H1 (cell line): ENCODE results near the gene PRSS38. TPM values are rescaled to one million over a fixed set of nuclear protein-coding genes. Genes with fewer than 3 reads are reported as not detected.

Experiments used
- CBX5 ChIP-seq: fragments of 300-800, 300-1000 bp; sonication (generic); IDR thresholded peaks from 2 replicates; pipeline ENCODE4 v1.7.1; 2016; ENCODE audit warnings: antibody characterized with exemption, low read length, low read depth
- CHD1 ChIP-seq: IDR thresholded peaks from 2 replicates; pipeline ENCODE4 v1.6.1; 2012; ENCODE audit warnings: low read depth, low read length, improper control_type of control experiment
- CREB1 ChIP-seq: IDR thresholded peaks from 2 replicates; pipeline ENCODE4 v1.6.1; 2012; ENCODE audit warnings: inconsistent platforms
- EZH2 ChIP-seq: fragments of 200-600 bp; sonication (generic); IDR thresholded peaks from 2 replicates; pipeline ENCODE4 v1.7.1; 2012; ENCODE audit warnings: low read depth, mild to moderate bottlenecking, moderate library complexity, low read length, inconsistent platforms; ENCODE audit not compliant: severe bottlenecking
- SP4 ChIP-seq: IDR thresholded peaks from 2 replicates; pipeline ENCODE4 v1.6.1; 2012; ENCODE audit warnings: low read length, inconsistent platforms
- polyA plus RNA-seq, 7 experiments: library from polyadenylated mRNA; depleted of rRNA in 3 of 7; stranded (reverse) in 5 of 7; unstranded in 2 of 7; fragments of >200 nt in 5 of 7; fragments of 200-250 nt in 2 of 7; gene quantifications; 1 replicate in 5 of 7; 2 replicates in 1 of 7; 4 replicates in 1 of 7; pipeline versions ENCODE4 v1.2.1 to v1.2.3, GENCODE V29; 2011 to 2013; ENCODE audit warnings: missing spikeins in 2 of 7, mixed read lengths in 2 of 7
- total RNA-seq: library from RNA; stranded (reverse); fragmentation: NEBNext Ultra II Directional; extraction: Animal tissue kit (Norgen Biotek cat#: 25700); gene quantifications from 2 replicates; pipeline ENCODE4 v1.2.1, GENCODE V29; 2021
- TF ChIP-seq, protein P1 (sequence below), 3 experiments: IDR thresholded peaks; 1 replicate in 2 of 3; 2 replicates in 1 of 3; pipeline versions ENCODE4 v1.5.1 to v1.6.1; 2011; ENCODE audit warnings: low read length in 3 of 3, mild to moderate bottlenecking in 3 of 3, inconsistent platforms in 2 of 3, low read depth in 1 of 3, moderate library complexity in 1 of 3; ENCODE audit not compliant: insufficient read depth in 1 of 3; ENCODE audit errors: control extremely low read depth in 1 of 3

PRSS38 gene
- total and polyA plus RNA-seq, 2 of the 8 experiments (the other 6 are each of a cell fraction or from before 2014, with no cell fraction given) = not detected

- TF ChIP-seq EZH2 = no peak
- TF ChIP-seq, protein P1, sequence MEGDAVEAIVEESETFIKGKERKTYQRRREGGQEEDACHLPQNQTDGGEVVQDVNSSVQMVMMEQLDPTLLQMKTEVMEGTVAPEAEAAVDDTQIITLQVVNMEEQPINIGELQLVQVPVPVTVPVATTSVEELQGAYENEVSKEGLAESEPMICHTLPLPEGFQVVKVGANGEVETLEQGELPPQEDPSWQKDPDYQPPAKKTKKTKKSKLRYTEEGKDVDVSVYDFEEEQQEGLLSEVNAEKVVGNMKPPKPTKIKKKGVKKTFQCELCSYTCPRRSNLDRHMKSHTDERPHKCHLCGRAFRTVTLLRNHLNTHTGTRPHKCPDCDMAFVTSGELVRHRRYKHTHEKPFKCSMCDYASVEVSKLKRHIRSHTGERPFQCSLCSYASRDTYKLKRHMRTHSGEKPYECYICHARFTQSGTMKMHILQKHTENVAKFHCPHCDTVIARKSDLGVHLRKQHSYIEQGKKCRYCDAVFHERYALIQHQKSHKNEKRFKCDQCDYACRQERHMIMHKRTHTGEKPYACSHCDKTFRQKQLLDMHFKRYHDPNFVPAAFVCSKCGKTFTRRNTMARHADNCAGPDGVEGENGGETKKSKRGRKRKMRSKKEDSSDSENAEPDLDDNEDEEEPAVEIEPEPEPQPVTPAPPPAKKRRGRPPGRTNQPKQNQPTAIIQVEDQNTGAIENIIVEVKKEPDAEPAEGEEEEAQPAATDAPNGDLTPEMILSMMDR (IDR thresholded peaks at IDR 0.05; ENCODE audit: control extremely low read depth in 1 of 3, insufficient read depth in 1 of 3, low read depth in 1 of 3, low read length in 3 of 3) = no peak
- no peak for TF ChIP-seq CBX5
- TF ChIP-seq CHD1 = no peak
- TF ChIP-seq CREB1 = no peak
- no peak for TF ChIP-seq SP4
These were observed 78.7 kb downstream of the PRSS38 start (continued) for GRCh38 chr1:227893949-227894721.
